GM10266 (cell line): ENCODE results near the gene SF3A1.
"Not testable (repeated sequence)": the region's sequence is repeated elsewhere in the genome, so short reads cannot be mapped to it uniquely, and the experiment has no call there.

Experiments
- DNase-seq: peaks from one replicate; pipeline ENCODE4 v3.0.0; 2012; ENCODE audit errors: extremely low spot score
- TF ChIP-seq, protein P1 (sequence below): IDR thresholded peaks from 2 replicates; pipeline ENCODE4 v1.5.1; 2012; ENCODE audit warnings: mild to moderate bottlenecking, low read depth; ENCODE audit not compliant: control insufficient read depth, insufficient read depth; ENCODE audit errors: missing control alignments

The SF3A1 gene

DNA sequence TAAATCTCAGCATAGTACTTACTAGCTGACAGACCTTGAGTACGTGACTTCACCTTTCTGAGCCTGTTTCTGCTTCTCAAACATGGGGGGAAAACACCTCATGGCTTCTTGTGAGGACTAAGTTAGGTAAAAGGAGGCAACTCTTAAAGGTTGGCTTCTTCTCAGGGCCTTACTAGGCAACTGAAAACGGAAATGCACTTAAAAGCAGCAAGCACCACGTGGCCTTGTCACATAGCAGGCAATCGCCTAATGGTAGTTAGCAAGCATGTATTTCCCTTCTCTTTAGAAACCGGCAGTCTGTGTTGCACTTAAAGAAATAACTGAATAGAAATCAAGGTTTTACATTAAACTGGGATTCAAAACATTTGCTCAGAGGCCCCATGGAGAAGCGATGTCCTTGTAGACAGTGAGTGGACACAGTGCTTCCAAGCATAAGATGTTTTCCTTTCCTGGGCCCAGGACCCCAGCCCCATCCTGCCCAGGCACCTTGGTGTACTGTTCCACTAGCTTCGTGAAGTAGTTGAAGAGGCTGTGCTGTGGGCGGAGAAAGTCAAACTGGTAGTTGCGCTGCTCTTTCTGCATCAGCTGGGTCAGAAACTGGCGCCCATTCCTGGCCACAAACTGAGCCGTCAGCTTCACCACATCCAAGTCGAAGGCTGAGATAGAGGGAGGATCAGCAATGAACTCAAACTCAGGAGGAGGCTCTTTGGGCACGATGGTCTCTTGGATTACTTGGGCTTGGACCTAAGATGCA, 12.1 kb downstream of the SF3A1 start:
- no peak for DNase-seq
- TF ChIP-seq, protein P1, sequence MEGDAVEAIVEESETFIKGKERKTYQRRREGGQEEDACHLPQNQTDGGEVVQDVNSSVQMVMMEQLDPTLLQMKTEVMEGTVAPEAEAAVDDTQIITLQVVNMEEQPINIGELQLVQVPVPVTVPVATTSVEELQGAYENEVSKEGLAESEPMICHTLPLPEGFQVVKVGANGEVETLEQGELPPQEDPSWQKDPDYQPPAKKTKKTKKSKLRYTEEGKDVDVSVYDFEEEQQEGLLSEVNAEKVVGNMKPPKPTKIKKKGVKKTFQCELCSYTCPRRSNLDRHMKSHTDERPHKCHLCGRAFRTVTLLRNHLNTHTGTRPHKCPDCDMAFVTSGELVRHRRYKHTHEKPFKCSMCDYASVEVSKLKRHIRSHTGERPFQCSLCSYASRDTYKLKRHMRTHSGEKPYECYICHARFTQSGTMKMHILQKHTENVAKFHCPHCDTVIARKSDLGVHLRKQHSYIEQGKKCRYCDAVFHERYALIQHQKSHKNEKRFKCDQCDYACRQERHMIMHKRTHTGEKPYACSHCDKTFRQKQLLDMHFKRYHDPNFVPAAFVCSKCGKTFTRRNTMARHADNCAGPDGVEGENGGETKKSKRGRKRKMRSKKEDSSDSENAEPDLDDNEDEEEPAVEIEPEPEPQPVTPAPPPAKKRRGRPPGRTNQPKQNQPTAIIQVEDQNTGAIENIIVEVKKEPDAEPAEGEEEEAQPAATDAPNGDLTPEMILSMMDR = no peak

DNA sequence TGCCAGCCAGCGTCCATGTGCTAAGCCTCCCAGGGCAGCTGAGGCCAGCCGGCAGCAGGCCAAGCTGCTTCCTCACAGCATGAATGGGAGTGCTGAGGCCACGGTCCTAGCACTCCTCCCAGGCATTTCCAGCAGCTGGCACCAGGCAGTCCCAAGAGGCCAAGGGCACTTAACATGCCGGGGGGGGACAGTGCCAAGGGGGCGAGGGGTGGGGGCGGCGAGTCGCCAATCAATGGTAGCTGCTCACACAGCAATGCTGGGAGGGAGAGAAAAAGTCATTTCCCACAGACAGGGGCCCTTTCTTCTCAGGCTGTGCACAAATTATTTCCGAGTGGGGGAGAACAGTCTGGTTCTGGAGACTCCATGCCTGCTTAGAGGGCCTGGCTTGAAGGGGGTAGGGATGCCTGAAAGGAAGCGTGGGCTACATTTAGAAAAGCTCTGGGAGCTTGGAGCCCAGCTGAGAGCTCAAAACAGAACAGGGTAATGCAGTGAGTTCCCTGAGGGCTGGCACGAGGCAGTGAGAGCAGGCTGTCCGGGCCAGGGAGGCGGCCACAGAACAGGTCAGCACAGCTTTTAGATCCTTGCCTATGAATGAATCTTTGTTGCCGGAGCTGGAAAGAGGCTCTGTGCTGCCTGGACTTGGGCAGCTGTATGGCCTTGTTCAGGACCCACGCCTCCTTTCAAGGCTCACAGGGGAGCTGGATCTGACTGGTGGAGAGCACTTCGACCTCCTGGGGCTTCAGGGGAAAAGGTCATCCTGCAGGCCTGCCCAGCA, 15.6 kb downstream of the SF3A1 start:
- TF ChIP-seq, protein P1 = no peak
- DNase-seq = no peak

DNA sequence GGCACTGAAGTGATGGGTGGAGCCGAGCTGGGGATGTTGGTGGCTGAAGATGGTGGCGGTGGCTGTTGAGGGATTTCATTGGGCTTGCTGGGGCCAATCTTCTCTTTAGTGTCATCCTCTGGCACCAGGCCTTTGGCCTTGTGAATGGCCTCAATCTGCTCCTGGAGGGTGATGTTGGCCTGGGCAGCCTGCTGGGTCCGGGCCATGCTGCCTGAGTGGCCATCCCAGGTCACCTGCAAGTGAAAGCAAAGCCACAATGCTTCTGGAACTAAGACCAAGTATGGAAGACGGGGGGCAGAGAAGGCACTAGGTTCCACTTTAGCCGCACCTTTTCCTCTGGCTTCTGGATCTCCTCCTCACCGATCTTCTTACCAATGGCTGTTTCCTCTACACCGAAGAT, 17.9 kb downstream of the SF3A1 start:
- TF ChIP-seq, protein P1 = no peak
- no peak for DNase-seq

DNA sequence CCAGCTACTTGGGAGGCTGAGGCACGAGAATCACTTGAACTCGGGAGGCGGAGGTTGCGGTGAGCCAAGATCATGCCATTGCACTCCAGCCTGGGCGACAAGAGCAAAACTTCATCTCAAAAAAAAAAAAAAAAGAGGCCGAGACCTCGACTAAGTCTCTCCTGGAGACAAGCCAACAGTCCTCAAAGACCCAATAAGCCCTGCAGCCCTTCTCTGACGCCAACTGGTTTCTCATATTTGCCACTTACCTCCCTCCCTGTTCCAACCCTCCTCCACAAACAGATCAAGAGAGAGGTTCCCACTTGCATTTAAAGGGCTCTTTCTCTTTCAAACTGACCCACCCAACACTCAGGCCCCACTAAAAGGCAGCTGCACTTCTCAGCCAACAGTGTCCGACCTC, 18.4 kb downstream of the SF3A1 start:
- not testable (repeated sequence) for DNase-seq

DNA sequence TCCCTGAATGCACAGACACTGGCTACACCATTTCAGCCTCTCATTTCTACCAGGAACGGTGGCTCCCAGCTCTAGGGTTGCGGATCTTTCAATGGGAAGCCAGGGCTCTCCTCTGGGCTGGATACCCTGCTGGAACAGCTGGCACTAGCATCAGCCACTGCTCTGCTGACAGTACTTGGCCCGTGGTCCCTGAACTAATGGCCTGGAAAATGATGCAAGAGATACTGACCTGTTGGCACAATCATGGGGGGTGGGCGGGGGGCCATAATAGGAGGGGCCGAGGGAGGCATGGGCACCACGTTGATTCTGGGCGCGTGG, 19.3 kb downstream of the SF3A1 start:
- TF ChIP-seq, protein P1 = no peak
- DNase-seq = no peak

DNA sequence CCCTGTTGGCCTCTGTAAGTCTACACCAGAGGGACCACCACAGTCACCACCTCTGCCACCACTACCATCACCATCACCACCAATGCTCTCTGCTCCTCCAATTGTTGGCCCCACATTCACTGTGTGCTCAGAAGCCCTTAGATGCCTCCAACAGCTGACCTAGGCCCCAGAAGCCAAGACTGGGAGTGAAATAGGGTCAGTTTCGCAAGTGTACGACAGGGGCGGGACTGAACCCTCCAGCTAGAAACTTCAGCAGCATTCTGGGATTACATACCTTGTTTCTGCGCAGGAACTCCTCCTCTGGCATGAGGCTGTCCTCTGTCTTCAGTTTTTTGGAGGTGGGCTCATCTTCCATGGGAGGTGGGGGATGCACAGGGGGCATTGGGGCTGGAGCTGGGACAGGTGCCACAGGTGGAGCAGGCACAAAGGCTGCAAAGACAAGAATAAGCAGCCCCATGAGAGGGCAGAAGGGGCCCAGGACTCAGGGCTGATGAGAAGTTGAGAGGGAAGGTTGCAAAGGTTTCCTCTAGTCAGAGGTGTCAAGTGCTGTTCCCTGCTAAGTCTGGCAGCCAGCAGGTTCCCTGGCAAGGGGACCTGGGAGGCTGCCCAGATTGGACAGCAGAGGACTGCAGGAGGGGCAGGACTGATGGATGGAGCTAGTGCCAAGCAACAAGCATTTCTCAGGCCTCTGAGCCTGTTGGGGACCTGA, 19.8 kb downstream of the SF3A1 start:
- TF ChIP-seq, protein P1 = no peak
- DNase-seq = no peak

DNA sequence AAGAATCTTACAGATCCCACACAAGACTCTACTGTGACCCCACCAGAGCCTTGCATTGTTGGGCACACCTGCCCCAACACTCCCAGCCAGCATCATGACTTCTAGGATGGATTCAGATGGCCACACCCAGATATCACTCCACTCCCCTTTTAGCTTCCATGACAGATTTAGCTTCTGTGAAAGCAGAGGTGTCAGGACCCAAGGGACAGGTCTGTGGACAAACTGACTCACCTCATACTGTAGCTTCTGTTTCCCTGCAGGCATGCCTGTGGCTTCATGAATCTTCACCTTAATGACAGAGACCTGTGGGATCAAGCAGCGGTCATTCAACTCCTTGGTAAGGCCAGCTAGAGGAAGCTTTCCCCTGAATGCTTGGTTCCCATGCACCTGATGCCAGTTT, 21.5 kb downstream of the SF3A1 start:
- DNase-seq = no peak
- TF ChIP-seq, protein P1 = no peak
